NCI-H2227 (cell line): Measurements from ENCODE around the gene ARID1B.
"Not testable (repeated sequence)": the region's sequence is repeated elsewhere in the genome, so short reads cannot be mapped to it uniquely, and the experiment has no call there.

ENCODE experiments used
- DNase-seq: peaks from one replicate; lab custom pipeline; 2025; ENCODE audit not compliant: unreplicated experiment; lab: John Stamatoyannopoulos, UW

The ARID1B gene

GRCh38 chr6:157039639-157040038, 262.5 kb downstream of the ARID1B start:
- DNase-seq: not testable (repeated sequence)

DNA sequence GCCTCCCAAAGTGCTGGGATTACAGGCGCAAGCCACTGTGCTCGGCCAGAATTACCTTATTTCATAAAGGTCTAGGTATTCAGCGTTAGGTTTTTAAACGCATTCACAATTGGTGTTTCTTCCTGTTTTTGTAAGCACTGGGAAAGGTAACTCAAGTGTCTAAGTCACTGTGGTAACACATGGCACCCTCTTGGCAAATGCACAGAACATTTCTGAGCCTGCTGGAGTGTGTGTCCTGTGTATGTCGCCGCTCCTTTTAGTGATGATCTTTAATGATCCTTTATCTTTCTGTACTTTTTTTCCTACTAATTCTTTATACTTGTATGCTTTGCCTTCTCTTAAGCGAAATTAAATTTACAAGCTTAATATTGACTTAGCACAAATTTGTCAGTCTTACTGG, 263.0 kb downstream of the ARID1B start:
- no peak for DNase-seq

DNA sequence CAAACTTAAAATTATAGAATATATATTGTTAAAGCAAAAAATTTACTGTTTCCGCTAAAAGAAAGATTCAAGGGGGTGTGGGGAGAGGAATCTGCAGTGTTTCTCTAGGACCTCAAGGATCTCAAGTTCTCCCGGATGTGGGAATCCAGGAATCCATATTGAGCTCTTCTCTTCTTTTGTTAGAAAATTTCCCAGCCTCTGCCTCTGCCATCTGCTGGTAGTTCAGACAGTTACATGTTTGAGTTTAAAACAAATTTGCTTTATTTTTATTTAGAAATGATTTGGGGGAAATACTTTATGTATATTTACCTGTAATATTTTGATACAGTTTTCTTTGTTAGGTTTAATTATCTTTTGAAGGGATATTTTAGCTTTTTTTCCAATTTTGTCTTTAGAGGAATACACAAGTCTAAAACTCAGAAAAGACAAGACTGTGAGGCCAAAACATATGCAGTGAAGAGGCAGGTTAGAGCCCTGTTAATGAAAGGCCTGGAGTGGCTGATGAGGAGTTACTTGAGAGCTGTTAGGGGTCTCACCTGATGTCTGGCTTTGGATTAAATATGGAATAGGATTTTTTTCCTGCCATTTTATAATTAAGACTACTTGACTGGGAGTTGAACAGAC, 268.8 kb downstream of the ARID1B start:
- peak; percentile 40 for DNase-seq

GRCh38 chr6:157046776-157047175, 269.6 kb downstream of the ARID1B start:
- no peak for DNase-seq

GRCh38 chr6:157047328-157047727, 270.1 kb downstream of the ARID1B start:
- no peak for DNase-seq

- no peak for DNase-seq
These were observed 270.8 kb downstream of the ARID1B start for GRCh38 chr6:157047951-157048350.

- no peak for DNase-seq
These were observed 272.0 kb downstream of the ARID1B start for GRCh38 chr6:157049133-157049532.

GRCh38 chr6:157050537-157051265, 273.5 kb downstream of the ARID1B start:
- DNase-seq: peak; percentile 14

DNA sequence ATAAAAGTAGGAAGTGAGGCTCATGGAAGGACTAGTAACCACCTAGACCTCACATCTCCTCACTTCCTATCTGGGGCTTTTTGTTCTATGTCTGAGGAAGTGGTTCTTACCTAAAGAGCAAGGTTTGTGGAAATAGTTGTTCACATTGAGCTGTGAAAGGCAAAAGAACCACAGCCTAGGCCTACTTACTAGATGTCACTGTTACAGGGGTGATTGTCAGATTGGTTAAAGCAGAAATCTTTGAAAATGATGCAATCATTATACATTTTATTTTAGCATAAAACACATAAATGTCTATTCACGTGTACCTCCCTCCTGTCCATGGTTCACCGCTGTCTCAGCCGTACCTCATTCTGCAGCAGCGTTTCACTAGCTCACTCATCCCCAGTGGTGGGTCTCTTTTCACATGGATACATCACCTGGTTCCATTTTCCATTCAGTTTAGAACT, 277.4 kb downstream of the ARID1B start:
- no peak for DNase-seq

DNA sequence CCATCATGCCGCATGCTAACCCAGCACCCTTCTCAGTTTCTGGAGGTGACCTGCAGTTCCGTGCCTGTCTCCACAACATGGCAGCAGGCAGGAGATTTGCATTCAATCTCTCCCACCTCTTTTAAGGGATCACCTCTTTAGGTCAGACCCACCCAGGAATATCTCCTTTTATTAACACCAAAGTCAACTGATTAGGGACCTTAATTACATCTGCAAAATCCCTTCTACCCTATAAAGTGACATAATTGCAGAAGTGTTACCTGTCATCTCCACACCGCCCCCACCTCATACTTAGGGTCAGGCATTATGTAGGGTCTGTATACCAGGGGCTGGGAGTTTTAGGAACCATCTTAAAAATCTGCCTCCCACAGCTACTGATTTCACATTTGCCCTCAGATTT, 278.7 kb downstream of the ARID1B start:
- DNase-seq: no peak

DNA sequence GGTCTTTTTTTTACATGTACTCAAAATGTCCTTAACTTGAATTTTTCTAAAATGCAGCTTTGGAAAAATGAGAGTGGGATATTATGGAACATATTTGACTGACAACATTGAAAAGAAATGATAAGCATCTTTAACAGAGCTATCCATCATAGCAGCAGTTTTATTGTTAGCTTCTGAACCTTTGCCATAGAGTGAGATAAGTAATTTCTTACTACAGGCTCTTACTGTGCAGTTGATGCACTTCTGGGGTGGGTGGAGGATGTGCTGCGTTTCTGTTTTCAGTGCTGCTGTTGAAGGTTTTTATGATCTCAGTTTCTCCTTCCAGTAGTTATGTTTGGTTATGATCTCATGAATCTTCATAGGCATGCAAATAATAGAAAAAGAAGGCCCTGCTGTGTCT, 279.1 kb downstream of the ARID1B start:
- DNase-seq: peak; percentile 5

DNA sequence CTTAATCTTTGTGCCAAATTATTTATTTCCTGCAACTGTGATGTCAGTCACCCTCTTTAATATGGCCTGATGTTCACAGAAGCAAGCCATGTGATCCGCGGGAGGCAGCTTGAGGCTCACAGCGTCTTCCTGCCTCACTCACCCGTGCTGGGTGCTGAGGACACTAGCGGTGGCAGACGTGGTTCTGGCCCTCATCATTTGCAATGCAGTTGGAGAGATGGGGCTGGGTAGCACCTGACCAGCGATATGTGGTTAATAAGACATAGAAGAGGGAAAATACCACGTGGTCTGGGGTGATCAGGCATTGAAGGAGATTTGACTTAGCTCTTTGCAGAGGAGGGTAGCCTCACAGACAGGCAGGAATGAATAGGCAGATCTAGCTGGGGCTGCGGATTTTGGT, 281.4 kb downstream of the ARID1B start:
- no peak for DNase-seq

DNA sequence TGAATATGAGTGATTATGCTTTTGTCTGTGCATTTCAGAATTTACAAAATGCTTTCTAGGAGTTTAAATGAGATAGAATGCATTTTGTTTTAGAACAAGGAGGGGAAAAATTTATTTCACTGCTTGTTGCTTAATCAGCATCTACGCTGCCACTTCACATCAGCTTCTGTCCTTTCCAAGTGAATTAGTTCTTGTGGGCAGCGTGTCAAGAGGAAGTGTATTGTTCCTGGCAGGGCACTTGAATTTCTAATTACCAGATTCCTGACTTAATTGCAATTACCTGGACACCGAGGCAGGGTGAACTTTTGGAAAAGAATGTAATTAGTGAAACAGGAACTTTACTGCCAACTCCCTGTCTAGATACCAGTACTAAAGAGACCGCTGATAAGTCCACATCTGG, 282.6 kb downstream of the ARID1B start:
- DNase-seq: no peak

- no peak for DNase-seq
These were observed 283.3 kb downstream of the ARID1B start for GRCh38 chr6:157060440-157060952.

- DNase-seq: no peak
These were observed 284.8 kb downstream of the ARID1B start for GRCh38 chr6:157061770-157062594.

DNA sequence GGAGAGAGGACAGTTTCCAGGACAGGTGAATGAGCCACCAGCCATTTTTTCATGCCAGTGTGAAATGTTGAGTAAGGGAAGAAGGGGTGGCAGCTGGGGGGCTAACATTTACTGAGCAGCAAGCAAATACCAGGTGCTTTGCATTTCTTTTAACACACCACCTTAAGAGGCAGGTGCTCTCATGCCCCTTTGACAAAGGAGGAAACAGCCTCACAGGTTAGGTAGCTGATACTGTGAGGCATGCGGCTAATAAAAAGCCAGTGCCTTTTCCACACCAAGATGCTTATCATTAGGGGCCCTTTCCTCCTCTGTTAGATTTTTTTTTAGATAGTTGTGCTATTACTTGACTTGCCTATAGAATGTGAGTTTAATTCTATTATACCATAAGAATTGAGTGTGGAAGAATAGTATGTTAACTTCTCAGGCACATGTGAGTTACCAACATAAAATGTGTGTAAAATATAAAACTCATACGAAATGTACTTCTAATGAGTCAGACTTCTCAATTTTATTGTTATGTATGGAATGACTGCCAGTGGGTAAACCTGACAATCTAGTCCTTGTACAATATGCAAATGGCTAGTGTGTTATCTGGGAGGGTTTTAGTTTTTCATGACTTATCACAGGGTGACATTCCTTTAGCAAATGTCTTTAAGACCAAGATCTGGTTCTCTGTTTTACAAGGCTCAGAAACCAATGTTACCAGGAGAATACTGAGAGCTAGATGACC, 286.2 kb downstream of the ARID1B start:
- DNase-seq: no peak

- no peak for DNase-seq
These were observed 286.7 kb downstream of the ARID1B start for GRCh38 chr6:157063923-157064322.

DNA sequence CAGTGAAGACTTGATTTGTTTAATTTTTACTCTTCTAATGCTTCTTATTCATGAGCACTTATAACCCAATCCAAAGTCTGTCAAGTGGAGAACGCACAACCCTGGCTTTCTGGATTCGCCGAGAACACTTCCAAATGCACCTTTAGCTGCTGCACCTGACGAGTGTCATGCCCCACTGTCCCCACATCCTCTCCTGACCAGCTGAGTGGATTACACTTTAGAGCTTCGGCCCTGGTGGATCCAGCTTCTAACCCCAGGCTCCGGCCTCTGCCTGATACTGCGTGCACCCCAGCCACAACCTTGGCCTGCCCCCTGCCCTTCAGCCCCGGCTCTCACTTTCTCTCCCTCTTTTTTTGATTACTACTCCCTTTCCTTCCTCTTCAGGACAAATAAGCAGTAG, 287.3 kb downstream of the ARID1B start:
- DNase-seq: no peak

DNA sequence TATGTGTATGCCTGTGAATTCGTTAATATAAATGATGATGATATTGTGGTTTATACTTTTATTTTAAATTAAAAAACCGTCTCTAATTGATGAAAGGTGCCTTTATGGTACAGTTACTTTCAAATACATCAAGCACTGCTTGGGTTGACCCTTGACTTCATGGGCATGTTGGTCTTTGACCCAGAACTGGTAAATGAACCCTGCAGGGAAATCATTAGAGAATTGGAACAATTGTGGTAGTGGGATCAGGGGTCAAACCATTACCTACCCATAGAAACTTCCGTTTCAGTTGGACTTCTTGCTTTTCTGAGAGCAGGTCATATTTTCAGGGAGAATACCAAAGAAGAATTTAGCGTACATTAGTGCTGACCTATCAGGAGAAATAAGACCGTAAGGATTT, 288.2 kb downstream of the ARID1B start:
- DNase-seq: no peak

GRCh38 chr6:157066781-157067491, 289.8 kb downstream of the ARID1B start:
- DNase-seq: no peak
